Immature natural killer cell (primary cell): ENCODE results near the gene IGF2BP2. TPM values are rescaled to one million over a fixed set of nuclear protein-coding genes. Genes with fewer than 3 reads are reported as not detected.

ENCODE experiments used
- DNase-seq, 3 donors: peaks; one replicate each; pipeline ENCODE4 v3.0.0; 2022; ENCODE audit warnings: mixed read lengths in 1 of 3
- H3K27ac Mint-ChIP-seq, 6 donors: one replicate each; pipeline ENCODE4 v1.8.0; 2020; ENCODE audit warnings: mixed read lengths in 6 of 6, mild to moderate bottlenecking in 5 of 6, inconsistent platforms in 4 of 6, moderate library complexity in 3 of 6
- H3K27me3 Mint-ChIP-seq, 3 donors: one replicate each; pipeline ENCODE4 v1.8.0; 2020 to 2021; ENCODE audit warnings: low read depth in 3 of 3, mild to moderate bottlenecking in 3 of 3, mixed read lengths in 3 of 3, moderate library complexity in 3 of 3, inconsistent platforms in 1 of 3
- H3K36me3 Mint-ChIP-seq, 3 donors: one replicate each; pipeline ENCODE4 v1.8.0; 2020; ENCODE audit warnings: mixed read lengths in 3 of 3, inconsistent platforms in 2 of 3, mild to moderate bottlenecking in 2 of 3
- H3K4me1 Mint-ChIP-seq, 2 donors: one replicate each; pipeline ENCODE4 v1.8.0; 2020; ENCODE audit warnings: inconsistent platforms in 2 of 2, mild to moderate bottlenecking in 2 of 2, mixed read lengths in 2 of 2, moderate library complexity in 1 of 2
- H3K4me3 Mint-ChIP-seq, 5 donors: one replicate each; pipeline ENCODE4 v1.8.0; 2020; ENCODE audit warnings: mild to moderate bottlenecking in 5 of 5, mixed read lengths in 5 of 5, inconsistent platforms in 3 of 5, moderate library complexity in 3 of 5
- H3K9me3 Mint-ChIP-seq, 6 donors: one replicate each; pipeline ENCODE4 v1.8.0; 2020; ENCODE audit warnings: mild to moderate bottlenecking in 6 of 6, mixed read lengths in 6 of 6, inconsistent platforms in 4 of 6, moderate library complexity in 3 of 6
- polyA plus RNA-seq, 3 donors: library from polyadenylated mRNA; unstranded; fragments of 300-500 nt; fragmentation: Illumina TruSeq; gene quantifications; one replicate each; pipeline ENCODE4 v1.2.3, GENCODE V29; 2021

IGF2BP2 gene
- polyA plus RNA-seq, 3 donors from 2014 or later: 0.42 to 0.86 (median 0.43) TPM

DNA sequence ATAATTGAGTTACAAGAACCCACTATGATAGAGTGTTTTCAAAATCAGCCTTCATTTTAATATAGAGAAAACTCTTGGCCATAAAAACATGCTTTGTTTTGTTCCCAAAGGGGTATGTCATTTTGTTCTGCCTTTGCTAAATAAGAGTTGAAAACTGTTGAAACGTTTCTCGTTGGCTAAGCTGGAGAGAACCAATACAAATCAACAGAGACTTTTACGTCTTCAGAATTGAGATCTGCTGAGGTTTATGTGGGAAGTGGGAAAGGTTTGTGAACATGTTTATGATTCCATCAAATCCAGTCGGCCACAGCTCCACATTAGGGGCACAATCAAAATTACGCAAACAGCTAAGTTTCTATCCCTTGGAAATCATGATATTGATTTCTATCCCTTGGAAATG, 102.0 kb downstream of the IGF2BP2 start:
- H3K27ac Mint-ChIP-seq: no peak overlapping the region
- H3K27me3 Mint-ChIP-seq: peaks cover 2 to 4% (median 3%) of the 10 kb centered on the region in 3 donors
- H3K36me3 Mint-ChIP-seq: no peaks in the 10 kb centered on the region
- H3K9me3 Mint-ChIP-seq: no peaks in the 10 kb centered on the region
- no peak for DNase-seq
- no peak overlapping the region for H3K4me3 Mint-ChIP-seq
- no peaks in the 10 kb centered on the region for H3K4me1 Mint-ChIP-seq

DNA sequence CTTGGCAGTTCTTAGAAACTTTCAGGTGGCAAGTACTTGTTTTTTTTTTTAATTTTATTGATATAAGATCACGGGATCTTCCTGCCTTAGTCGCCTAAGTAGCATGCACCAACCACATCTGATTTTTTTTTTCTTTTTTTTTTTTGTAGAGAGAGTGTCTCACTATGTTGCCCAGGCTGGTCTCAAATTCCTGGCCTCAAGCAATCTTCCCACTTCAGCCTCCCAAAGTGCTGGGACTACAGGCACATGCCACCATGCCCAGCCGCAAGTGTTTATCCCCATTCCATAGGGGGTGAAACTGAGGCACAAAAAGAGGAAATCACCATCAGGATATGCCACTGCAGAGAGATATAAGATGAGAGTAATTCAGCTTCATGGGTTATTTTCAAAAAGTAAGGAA, 102.9 kb downstream of the IGF2BP2 start:
- Mint-ChIP-seq H3K4me3 (no peak overlapping the region), H3K27ac (no peak overlapping the region), H3K4me1 (no peaks in the 10 kb centered on the region), H3K27me3 (peaks cover 2 to 4% (median 3%) of the 10 kb centered on the region in 3 donors), H3K9me3 (no peaks in the 10 kb centered on the region), H3K36me3 (no peaks in the 10 kb centered on the region)
- DNase-seq: no peak

DNA sequence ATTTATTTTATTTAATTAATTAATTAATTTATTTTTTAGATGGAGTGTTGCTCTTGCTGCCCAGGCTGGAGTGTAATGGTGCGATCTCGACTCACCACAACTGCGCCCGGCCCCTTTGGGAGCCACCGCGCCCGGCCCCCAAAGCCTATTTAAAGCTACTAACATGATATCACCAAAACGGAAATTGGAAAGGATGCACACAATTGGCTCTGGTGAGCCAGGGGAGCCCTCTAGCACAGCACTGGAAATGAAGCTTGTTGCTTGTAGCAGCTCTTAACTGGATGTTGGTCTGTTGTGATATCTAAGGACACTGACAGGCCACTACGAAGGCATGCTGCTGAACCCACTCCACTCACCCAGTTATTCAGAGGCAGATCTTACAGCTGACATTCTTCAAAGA, 104.5 kb downstream of the IGF2BP2 start:
- Mint-ChIP-seq H3K27ac (no peak overlapping the region), H3K4me3 (no peak overlapping the region), H3K36me3 (no peaks in the 10 kb centered on the region), H3K4me1 (peaks cover 0 to 3% of the 10 kb centered on the region in 2 donors), H3K9me3 (no peaks in the 10 kb centered on the region), H3K27me3 (peaks cover 2 to 4% (median 4%) of the 10 kb centered on the region in 3 donors)
- DNase-seq: no peak

DNA sequence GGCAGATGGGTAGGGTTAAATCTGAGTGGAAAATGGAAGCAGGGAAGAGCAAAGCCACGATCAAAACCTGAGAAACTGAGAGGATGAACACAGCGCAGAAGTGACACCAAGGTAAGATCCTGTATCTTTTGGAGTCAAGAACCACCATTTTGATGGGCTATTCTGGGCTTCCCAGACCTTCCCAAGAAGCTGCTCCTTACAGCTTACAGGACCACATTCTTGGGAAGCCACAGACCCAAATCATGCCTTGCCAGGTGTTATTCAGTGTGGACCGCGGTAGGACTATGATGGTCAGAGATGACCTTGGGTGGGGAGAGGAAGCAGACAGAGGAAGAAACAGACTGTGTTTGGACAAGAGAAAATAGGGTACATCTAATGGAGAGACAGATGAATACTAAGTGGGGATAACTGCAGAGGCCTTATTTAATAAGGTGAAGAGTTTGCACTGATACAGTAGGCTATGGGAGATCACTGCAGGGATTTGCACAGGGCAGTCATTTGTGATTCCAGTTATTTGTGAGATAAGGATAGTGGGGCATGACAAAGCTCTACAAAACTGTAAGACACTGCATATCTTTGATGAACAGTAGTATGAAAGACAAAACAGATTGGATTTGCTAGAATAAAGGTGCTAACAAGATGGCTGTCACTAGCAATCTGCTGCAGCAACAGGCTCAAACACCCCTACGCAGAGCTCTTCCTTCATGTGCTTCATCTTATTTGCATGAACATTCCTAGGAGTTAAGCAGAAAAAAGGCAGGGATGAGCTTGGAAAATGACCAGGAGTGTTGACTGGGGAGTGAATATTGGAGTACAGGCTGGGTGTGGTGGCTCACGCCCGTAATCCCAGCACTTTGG, 105.9 kb downstream of the IGF2BP2 start:
- Mint-ChIP-seq H3K4me1 (peaks cover 0 to 3% of the 10 kb centered on the region in 2 donors), H3K27me3 (peaks cover 2 to 6% (median 4%) of the 10 kb centered on the region in 3 donors), H3K27ac (no peak overlapping the region), H3K9me3 (no peaks in the 10 kb centered on the region), H3K36me3 (no peaks in the 10 kb centered on the region), H3K4me3 (no peak overlapping the region)
- DNase-seq: no peak

DNA sequence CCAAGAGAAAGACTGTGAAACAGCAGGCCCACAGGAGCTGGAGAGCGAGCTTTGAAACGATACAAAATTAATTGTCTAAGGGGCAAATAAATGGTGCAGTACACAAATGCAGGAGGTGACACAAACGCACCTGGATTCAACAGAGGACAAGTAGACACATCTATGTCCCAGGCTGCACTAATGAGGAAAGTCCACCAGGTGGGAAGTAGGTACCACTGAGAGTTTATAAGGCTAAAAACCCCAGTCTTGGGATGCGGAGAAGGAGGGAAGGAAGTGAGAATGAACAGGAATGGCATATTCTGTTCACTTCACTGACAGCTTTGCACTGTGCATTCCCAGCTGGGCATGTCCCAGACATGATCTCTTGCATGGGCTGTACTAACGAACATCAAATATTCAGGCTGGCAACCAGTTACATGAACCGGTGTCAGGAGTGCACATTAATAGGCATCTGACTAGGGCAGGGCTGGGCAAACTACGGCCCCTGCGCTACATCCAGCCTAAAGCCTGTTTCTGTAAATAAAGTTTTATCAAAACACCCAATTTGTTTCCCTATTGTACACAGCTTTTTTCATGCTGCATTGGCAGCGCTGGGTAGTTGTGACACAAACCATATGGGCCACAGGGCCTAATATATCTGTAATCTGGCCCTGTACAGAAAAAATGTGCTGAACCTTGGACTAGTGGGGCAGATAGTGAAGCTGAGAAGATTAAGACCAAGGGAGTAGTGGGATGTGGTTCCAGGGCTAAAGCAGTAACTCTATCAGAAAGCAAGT, 107.0 kb downstream of the IGF2BP2 start:
- no peak for DNase-seq
- no peaks in the 10 kb centered on the region for H3K9me3 Mint-ChIP-seq
- peaks cover 2 to 4% (median 4%) of the 10 kb centered on the region in 3 donors for H3K27me3 Mint-ChIP-seq

DNA sequence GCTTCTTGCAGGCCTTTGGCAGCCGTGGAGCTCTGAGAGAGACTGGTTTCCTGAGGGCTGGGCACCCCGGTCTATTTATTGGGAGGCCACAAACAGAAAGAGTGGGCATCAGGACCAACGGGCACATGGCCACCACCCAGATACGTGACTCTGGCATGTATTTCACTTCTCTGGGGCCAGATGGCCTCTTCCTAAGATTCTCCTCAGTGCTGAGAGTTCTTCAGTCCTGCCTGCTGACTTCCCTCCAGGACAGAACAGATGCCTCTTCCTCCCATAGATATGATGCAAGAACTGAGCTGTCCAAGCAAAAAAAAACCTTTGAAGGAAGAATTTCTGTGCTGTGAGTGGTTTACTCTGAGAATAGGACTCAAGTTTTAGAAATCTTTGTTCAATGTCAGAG, 107.7 kb downstream of the IGF2BP2 start:
- H3K27ac Mint-ChIP-seq: no peak overlapping the region
- H3K9me3 Mint-ChIP-seq: no peaks in the 10 kb centered on the region
- DNase-seq: no peak
- peaks cover 2 to 4% (median 4%) of the 10 kb centered on the region in 3 donors for H3K27me3 Mint-ChIP-seq
- peaks cover 0 to 3% of the 10 kb centered on the region in 2 donors for H3K4me1 Mint-ChIP-seq
- no peak overlapping the region for H3K4me3 Mint-ChIP-seq
- no peaks in the 10 kb centered on the region for H3K36me3 Mint-ChIP-seq

More for the DNA sequence above, 107.0 kb downstream of the IGF2BP2 start:
- Mint-ChIP-seq H3K36me3 (no peaks in the 10 kb centered on the region), H3K27ac (no peak overlapping the region), H3K4me3 (no peak overlapping the region), H3K4me1 (peaks cover 0 to 3% of the 10 kb centered on the region in 2 donors)

DNA sequence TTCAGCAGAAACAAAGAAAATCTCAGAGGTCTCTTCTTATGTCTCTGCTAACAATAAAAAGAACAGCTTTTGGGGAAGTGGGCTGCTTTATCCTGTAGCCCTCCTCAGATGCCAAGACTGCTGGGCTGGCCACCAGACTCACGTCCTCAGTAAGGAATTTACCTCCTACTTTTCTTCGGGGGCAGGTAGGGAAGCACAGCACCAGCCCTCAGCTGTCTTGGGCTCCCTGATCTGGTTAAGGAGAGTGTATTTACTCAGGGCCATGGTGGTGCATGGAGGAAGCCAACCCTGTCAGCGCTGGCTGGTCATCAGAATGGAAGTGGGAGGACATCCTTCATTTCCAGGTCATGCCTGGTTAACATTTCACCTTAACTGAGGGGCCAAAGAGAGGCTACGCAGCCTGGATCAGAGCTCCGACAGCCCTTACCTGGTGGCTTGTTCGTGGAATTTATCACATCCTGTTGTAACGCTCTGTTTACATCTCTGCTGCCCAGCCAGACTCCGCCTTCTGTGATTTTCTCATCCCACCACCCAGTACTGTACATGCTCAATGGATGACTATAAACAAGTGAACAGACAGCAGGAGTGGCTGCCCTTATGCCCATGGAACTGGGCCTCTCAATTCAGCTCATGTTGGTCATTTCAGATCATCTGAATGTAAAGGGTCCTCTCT, 108.3 kb downstream of the IGF2BP2 start:
- Mint-ChIP-seq H3K9me3 (no peaks in the 10 kb centered on the region), H3K27ac (no peak overlapping the region), H3K4me3 (no peak overlapping the region), H3K36me3 (no peaks in the 10 kb centered on the region), H3K4me1 (peaks cover 0 to 3% of the 10 kb centered on the region in 2 donors), H3K27me3 (peaks cover 1 to 4% (median 2%) of the 10 kb centered on the region in 3 donors)
- DNase-seq: no peak

DNA sequence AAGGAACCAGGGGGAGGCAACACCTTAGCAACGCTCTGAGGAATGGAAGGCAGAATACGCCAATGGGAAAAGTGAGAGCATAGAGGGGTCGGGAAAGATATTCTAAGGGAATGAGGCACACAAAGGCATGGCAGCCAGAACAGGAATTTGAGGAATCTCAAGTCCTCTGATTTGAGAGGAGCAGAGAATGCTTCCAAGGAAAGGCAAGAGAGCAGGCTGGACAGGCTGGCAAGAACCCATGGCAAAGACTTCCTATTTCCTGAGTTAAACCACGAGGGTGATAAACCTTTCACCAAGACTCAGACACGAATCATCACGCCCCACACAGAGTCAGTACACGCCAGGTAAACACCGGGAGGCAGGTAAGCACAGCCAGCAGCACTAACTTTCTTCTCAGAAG, 109.8 kb downstream of the IGF2BP2 start:
- Mint-ChIP-seq H3K27ac (no peak overlapping the region), H3K9me3 (no peaks in the 10 kb centered on the region), H3K27me3 (peaks cover 1 to 2% (median 2%) of the 10 kb centered on the region in 3 donors), H3K36me3 (no peaks in the 10 kb centered on the region), H3K4me1 (peaks cover 0 to 3% of the 10 kb centered on the region in 2 donors), H3K4me3 (no peak overlapping the region)
- DNase-seq: no peak

DNA sequence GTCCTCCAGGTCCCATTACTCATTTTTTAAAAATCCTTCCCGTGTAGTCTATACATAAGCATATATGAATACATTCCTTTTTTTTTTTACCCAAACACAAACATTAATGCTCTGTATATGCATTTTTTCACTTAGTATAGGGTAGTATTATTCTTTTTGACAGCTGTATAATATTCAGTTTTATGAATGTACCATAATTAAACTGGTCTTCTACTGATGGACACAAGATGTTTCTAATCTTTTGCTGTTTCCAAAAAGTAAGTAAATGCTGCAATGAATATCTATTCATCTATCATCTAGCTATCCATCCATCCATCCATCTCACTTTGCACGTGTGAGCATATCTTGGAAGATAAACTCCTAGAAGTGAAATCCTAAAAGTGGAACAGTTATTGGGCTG, 110.8 kb downstream of the IGF2BP2 start:
- no peak for DNase-seq
- Mint-ChIP-seq H3K36me3 (no peaks in the 10 kb centered on the region), H3K4me3 (no peak overlapping the region), H3K4me1 (peaks cover 0 to 3% of the 10 kb centered on the region in 2 donors), H3K9me3 (no peaks in the 10 kb centered on the region), H3K27ac (no peak overlapping the region), H3K27me3 (peaks cover 0 to 2% (median 1%) of the 10 kb centered on the region in 3 donors)

DNA sequence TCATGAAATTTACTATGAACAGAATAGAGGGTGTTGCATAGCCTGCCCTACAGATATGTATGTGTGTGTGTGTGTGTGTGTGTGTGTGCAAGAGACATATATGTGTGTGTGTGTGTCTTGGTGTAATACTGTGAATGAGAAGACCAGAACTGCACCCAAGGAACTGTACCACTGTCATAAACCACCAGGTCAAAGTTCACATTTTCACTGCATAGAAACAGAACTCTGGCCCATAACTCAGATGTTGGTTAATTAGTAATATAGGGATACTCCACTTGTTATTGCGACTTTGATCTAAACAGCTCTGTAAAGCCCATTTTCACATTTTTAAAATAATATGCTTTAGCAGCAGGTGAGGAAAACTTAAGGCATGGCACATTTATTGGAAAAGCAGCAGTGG, 111.8 kb downstream of the IGF2BP2 start:
- Mint-ChIP-seq H3K27ac (no peak overlapping the region), H3K4me1 (peaks cover 0 to 3% of the 10 kb centered on the region in 2 donors), H3K36me3 (no peaks in the 10 kb centered on the region), H3K4me3 (no peak overlapping the region), H3K27me3 (peaks cover 0 to 3% (median 3%) of the 10 kb centered on the region in 3 donors), H3K9me3 (no peaks in the 10 kb centered on the region)
- no peak for DNase-seq

DNA sequence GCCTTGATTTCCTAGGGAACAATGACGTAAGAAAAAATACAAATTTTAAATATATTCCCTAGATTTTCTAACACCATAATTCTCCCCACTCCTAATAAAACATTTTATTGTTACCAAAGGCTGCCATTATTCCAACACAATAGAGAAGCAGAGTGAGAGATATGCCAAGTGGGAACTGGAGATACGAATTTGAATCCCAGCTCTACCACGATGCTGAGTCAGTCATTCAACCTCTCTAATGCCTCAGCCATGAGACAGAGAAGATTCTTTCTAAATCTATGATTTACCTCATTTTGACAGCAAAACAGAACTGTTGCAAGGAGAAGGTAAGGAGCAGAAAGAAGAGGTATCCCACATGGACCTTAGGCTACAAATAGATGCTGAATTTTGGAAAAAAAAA, 112.5 kb downstream of the IGF2BP2 start:
- H3K27me3 Mint-ChIP-seq: peaks cover 0 to 7% (median 5%) of the 10 kb centered on the region in 3 donors

DNA sequence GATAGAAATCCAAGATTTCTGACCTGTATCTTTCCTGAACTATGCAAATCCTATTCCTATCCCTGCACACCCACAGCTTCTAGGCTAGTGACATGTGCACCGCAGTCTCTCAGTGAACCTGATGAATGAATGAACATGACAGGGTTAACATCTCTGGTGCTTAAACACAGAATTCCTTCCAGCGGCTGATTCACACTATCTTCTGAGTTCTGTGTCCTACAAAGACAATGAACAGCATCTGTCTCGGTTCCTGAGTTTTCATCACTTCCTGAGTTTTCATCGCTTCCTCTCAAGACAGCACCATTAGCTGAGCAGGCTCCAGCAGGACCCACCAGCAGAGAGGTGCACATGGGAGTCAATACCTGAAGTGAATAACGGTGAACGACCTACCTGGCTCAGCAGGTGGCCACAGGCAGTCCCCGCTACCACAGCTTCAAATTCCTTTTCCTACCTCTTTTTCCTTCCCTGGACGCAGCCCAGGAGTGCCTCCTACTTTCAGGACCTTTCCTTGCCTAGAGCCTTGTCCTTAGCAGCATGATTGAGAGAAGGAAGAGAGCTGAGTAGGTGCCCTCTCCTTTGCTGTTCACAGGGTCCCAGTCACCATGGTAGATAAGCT, 113.5 kb downstream of the IGF2BP2 start:
- Mint-ChIP-seq H3K9me3 (no peaks in the 10 kb centered on the region), H3K4me3 (no peak overlapping the region), H3K27ac (no peak overlapping the region), H3K4me1 (no peaks in the 10 kb centered on the region), H3K36me3 (no peaks in the 10 kb centered on the region), H3K27me3 (peaks cover 0 to 7% (median 5%) of the 10 kb centered on the region in 3 donors)
- no peak for DNase-seq

More for the DNA sequence above, 112.5 kb downstream of the IGF2BP2 start:
- Mint-ChIP-seq H3K9me3 (no peaks in the 10 kb centered on the region), H3K27ac (no peak overlapping the region), H3K4me1 (peaks cover 0 to 3% of the 10 kb centered on the region in 2 donors), H3K4me3 (no peak overlapping the region), H3K36me3 (no peaks in the 10 kb centered on the region)
- DNase-seq: no peak

DNA sequence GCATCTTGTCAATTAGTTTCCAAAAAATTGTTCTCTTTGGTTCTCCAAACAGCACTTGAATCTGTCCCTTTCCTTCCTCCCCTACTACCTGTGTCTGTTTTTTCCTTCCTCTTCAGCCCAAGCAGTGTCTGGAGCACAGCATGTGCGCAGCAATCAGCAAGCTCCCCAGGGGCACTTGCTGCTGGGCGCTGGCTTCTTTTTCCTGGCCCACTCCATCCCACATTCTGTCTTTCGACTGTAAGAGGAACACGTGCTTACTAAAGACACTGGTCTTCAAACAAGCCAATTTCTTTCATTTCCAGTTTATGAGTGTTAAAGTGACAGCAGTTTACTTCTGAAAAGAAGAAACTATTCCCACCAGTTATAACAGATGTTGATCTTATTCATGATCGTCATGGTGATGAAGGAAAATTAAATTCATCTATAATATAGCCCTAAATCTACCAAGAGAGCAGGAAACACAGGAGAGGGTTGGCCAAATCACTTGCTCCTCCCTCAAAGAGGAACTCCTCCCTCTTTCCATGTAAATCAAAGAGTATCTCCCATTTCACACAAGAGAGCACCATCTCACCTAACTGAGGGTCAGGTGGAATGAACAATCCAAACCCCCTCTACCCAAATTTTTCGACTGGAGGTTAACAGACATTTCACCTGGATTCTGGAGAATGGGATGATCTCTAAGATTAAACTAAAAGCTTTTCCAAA, 115.4 kb downstream of the IGF2BP2 start:
- Mint-ChIP-seq H3K36me3 (no peaks in the 10 kb centered on the region), H3K27me3 (peaks cover 0 to 7% (median 4%) of the 10 kb centered on the region in 3 donors), H3K27ac (no peak overlapping the region), H3K4me3 (no peak overlapping the region), H3K4me1 (no peaks in the 10 kb centered on the region), H3K9me3 (no peaks in the 10 kb centered on the region)
- no peak for DNase-seq
